Esophagus muscularis mucosa (tissue), 3 donors: ENCODE measurements around the gene SS18L1.

Experiments
- CTCF ChIP-seq, 3 experiments: fragments of 200-600 bp in 2 of 3; fragments of 450-650 bp in 1 of 3; sonication (generic) in 2 of 3; IDR thresholded peaks; one replicate each; pipeline ENCODE4 v1.5.1; 2017 to 2019; ENCODE audit warnings: antibody characterized with exemption in 3 of 3, mild to moderate bottlenecking in 2 of 3, moderate library complexity in 1 of 3
- POLR2AphosphoS5 ChIP-seq, 2 donors: sonication (generic); formaldehyde crosslinking; IDR thresholded peaks; one replicate each; pipeline ENCODE4 v1.6.1; 2017; ENCODE audit warnings: antibody characterized with exemption in 2 of 2

DNA sequence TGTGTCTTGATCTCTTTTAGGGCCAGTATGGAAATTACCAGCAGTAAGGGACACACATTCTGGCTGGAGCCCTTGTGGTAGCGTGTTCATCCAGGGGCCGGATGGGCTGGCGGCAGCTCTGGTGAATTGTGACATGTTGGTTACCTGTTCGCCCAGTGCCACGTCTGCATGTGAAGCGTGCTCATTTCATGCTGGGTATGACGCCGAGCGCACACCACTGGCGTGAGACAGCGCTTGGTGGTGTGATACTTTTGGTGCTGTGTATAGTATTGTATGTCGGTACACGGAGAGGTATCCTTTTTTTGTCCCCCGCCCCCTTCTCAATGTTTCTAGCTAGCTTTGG lies 35.6 kb downstream of the SS18L1 start:
- no peak for TF ChIP-seq CTCF (IDR thresholded peaks at IDR 0.05)
- TF ChIP-seq POLR2AphosphoS5 (IDR thresholded peaks at IDR 0.05): no peak
